ENCODE measurements around the gene PPP1CA. TPM values are rescaled to one million over a fixed set of nuclear protein-coding genes. Genes with fewer than 3 reads are reported as not detected.

The PPP1CA gene
- total RNA-seq, 4 donors from 2014 or later, result 49.9 to 78.6 (median 63.4) TPM

- peaks cover 0 to 60% (median 15%) of the 10 kb centered on the region in 3 donors for H3K4me1 ChIP-seq
- ATAC-seq, result no peak
- TF ChIP-seq CTCF (IDR thresholded peaks at IDR 0.05) (no peak), POLR2AphosphoS5 (IDR thresholded peaks at IDR 0.05) (no peak), POLR2A (IDR thresholded peaks at IDR 0.05) (no peak), EP300 (IDR thresholded peaks at IDR 0.05) (no peak)
Measured at GRCh38 chr11:67415501-67416304, 14.0 kb upstream of the PPP1CA start, which contains the start of gene CARNS1. TSS of gene CARNS1 (plus strand) at chr11:67415678. CDS start at chr11:67416200, 522 bp downstream.

DNA sequence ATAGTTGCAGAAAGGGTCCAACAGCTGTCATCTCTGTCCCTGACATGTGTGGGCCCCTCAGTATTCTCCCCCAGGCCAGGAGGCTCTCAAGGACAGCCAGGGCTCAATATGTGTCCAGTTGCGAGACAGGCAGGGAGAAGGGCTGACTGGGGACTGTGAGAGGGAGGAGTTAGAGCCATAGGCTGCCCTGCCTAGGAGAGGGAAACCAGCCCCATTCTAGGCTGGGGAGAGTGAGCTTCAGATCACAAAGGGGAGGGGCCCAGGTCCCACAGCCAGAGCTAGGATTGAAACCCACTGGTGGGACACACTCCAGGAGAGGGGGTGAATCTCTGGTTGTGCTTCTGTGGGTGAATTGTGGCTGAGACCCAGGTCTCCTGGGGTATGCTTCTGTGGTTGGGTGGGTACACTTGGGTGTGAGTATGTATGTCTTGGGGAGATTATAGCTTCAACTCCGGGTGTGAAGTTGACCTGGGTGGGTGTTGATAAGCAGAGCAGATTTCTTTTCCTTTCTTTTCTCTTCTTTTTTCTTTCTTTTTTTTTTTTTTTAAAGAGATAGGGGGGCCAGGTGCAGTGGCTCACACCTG, 11.7 kb upstream of the PPP1CA start:
- 50% methylated on average over 1 of the region's 2 CpGs; no CpG with 5 or more reads in 1 of the 2 donors for WGBS, 2 donors (ENCODE audit: low coverage in 1 of 2)
- Histone ChIP-seq H3K27me3 (peaks cover 48% of the 10 kb centered on the region), H3K27ac (no peak overlapping the region), H3K4me1 (peaks cover 0 to 56% (median 6%) of the 10 kb centered on the region in 3 donors), H3K36me3 (no peaks in the 10 kb centered on the region), H3K4me3 (no peak overlapping the region), H3K9me3 (no peaks in the 10 kb centered on the region)
- no peak for ATAC-seq
- TF ChIP-seq POLR2AphosphoS5 (IDR thresholded peaks at IDR 0.05), result no peak
- TF ChIP-seq POLR2A (IDR thresholded peaks at IDR 0.05), result no peak
- no peak for TF ChIP-seq EP300 (IDR thresholded peaks at IDR 0.05)
- no peak for TF ChIP-seq CTCF (IDR thresholded peaks at IDR 0.05)

More at GRCh38 chr11:67415501-67416304, 14.0 kb upstream of the PPP1CA start, which contains the start of gene CARNS1:
- peak within 1 kb of the TSS; percentile 7 to 53 for H3K4me3 ChIP-seq
- no peaks in the 10 kb centered on the region for H3K9me3 ChIP-seq
- H3K27me3 ChIP-seq, result peaks cover 24% of the 10 kb centered on the region
- peak within 1 kb of the TSS in 3 of 4 donors; percentile 67 to 73 (median 70) for H3K27ac ChIP-seq
- WGBS, 2 donors (ENCODE audit: low coverage in 1 of 2), result 0% methylated on average over 1 of the region's 67 CpGs; no CpG with 5 or more reads in 1 of the 2 donors
- no peaks in the 10 kb centered on the region for H3K36me3 ChIP-seq

- no peak overlapping the region for H3K27ac ChIP-seq
- no peaks in the 10 kb centered on the region for H3K36me3 ChIP-seq
- H3K4me3 ChIP-seq, result no peak overlapping the region
- peaks cover 0 to 49% (median 6%) of the 10 kb centered on the region in 3 donors for H3K4me1 ChIP-seq
- no peaks in the 10 kb centered on the region for H3K9me3 ChIP-seq
- 70 to 77% methylated on average over 3 to 4 of the region's 9 CpGs for WGBS, 2 donors (ENCODE audit: low coverage in 1 of 2)
- ATAC-seq, result no peak
- H3K27me3 ChIP-seq, result peaks cover 55% of the 10 kb centered on the region
- TF ChIP-seq EP300 (IDR thresholded peaks at IDR 0.05) (no peak), POLR2A (IDR thresholded peaks at IDR 0.05) (no peak), POLR2AphosphoS5 (IDR thresholded peaks at IDR 0.05) (no peak), CTCF (IDR thresholded peaks at IDR 0.05) (no peak)
Measured at GRCh38 chr11:67412495-67413179, 11.0 kb upstream of the PPP1CA start.

DNA sequence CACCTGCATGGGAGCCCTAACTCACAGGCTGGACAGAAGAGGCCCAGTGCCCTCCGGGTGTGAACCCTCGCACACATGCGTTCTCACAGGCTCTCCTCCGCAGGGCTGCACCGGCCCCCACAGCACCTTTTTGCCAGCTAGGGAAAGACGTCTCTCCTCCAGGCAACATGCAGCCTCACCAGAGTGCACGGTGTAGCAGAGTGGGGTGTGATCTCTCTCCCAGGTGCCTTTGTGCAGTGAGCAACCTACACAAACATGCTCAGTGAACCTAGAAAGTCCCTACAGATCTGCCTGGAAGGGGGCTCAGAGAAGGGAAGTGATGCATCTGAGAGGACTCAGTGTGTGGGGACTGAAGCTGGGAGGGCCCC, 10.1 kb upstream of the PPP1CA start:
- no peak for ATAC-seq
- H3K36me3 ChIP-seq, result no peaks in the 10 kb centered on the region
- H3K27ac ChIP-seq, result no peak overlapping the region
- 10% methylated on average over 2 of the region's 7 CpGs; no CpG with 5 or more reads in 1 of the 2 donors for WGBS, 2 donors (ENCODE audit: low coverage in 1 of 2)
- H3K4me3 ChIP-seq, result no peak overlapping the region
- H3K9me3 ChIP-seq, result no peaks in the 10 kb centered on the region
- peaks cover 64% of the 10 kb centered on the region for H3K27me3 ChIP-seq
- peaks cover 0 to 40% (median 6%) of the 10 kb centered on the region in 3 donors for H3K4me1 ChIP-seq
- no peak for TF ChIP-seq POLR2AphosphoS5 (IDR thresholded peaks at IDR 0.05)
- no peak for TF ChIP-seq EP300 (IDR thresholded peaks at IDR 0.05)
- TF ChIP-seq CTCF (IDR thresholded peaks at IDR 0.05), result no peak
- no peak for TF ChIP-seq POLR2A (IDR thresholded peaks at IDR 0.05)
